Fibroblast of lung (primary cell): ENCODE data around the gene AAMP. TPM values are rescaled to one million over a fixed set of nuclear protein-coding genes. Genes with fewer than 3 reads are reported as not detected.

Experiments used
- DNase-seq, 2 donors: peaks; one replicate each; pipeline versions ENCODE4 v3.0.0 to v3.0.0-alpha.2; 2010; ENCODE audit warnings: low read depth in 2 of 2
- H2AFZ ChIP-seq: 2 replicates; pipeline ENCODE4 v1.5.1; 2012; ENCODE audit warnings: low read length, control low read depth, inconsistent platforms
- H3K27ac ChIP-seq: 2 replicates; pipeline ENCODE4 v1.5.1; 2011; ENCODE audit warnings: low read length, control low read depth; ENCODE audit not compliant: insufficient read depth
- H3K27me3 ChIP-seq: 2 replicates; pipeline ENCODE4 v1.5.1; 2011; ENCODE audit warnings: mild to moderate bottlenecking, low read length; ENCODE audit not compliant: control insufficient read depth, insufficient read depth
- H3K36me3 ChIP-seq: 2 replicates; pipeline ENCODE4 v1.5.1; 2011; ENCODE audit warnings: low read length; ENCODE audit not compliant: control insufficient read depth, insufficient read depth
- H3K4me1 ChIP-seq: 2 replicates; pipeline ENCODE4 v1.5.1; 2011; ENCODE audit warnings: low read length; ENCODE audit not compliant: control insufficient read depth, insufficient read depth; ENCODE audit errors: extremely low read depth
- H3K4me2 ChIP-seq: 2 replicates; pipeline ENCODE4 v1.5.1; 2011; ENCODE audit warnings: low read length, control low read depth; ENCODE audit not compliant: insufficient read depth; ENCODE audit errors: extremely low read depth
- H3K4me3 ChIP-seq, 4 experiments: fragments of 200-600 bp in 1 of 4; sonication (generic) in 1 of 4; replicated peaks in 1 of 4; 2 replicates each; pipeline ENCODE4 v1.5.1; 2011 to 2016; ENCODE audit warnings: low read length in 4 of 4, low read depth in 3 of 4, mild to moderate bottlenecking in 3 of 4, control low read depth in 2 of 4, inconsistent platforms in 1 of 4, mixed read lengths in 1 of 4; ENCODE audit not compliant: insufficient read depth in 1 of 4; ENCODE audit errors: control extremely low read depth in 1 of 4
- H3K79me2 ChIP-seq: 2 replicates; pipeline ENCODE4 v1.5.1; 2012; ENCODE audit warnings: mild to moderate bottlenecking, low read length, inconsistent platforms; ENCODE audit not compliant: control insufficient read depth, insufficient read depth
- H3K9ac ChIP-seq: 2 replicates; pipeline ENCODE4 v1.5.1; 2011; ENCODE audit warnings: mild to moderate bottlenecking, low read length, control low read depth; ENCODE audit not compliant: insufficient read depth
- H3K9me3 ChIP-seq: 2 replicates; pipeline ENCODE4 v1.5.1; 2012; ENCODE audit warnings: low read depth, low read length; ENCODE audit not compliant: control insufficient read depth, insufficient read depth
- H4K20me1 ChIP-seq: 2 replicates; pipeline ENCODE4 v1.5.1; 2011; ENCODE audit warnings: low read length; ENCODE audit not compliant: control insufficient read depth, insufficient read depth; ENCODE audit errors: extremely low read depth
- CTCF ChIP-seq, 2 donors: IDR thresholded peaks in 1 of 2; conservative IDR thresholded peaks in 1 of 2; 1 replicate in 1 of 2; 2 replicates in 1 of 2; pipeline ENCODE4 v1.5.1; 2011 to 2012; ENCODE audit warnings: low read length in 2 of 2, control low read depth in 1 of 2, inconsistent platforms in 1 of 2, low read depth in 1 of 2, mild to moderate bottlenecking in 1 of 2
- EZH2 ChIP-seq: IDR thresholded peaks from 2 replicates; pipeline ENCODE4 v1.5.1; 2012; ENCODE audit warnings: low read length, control low read depth, mild to moderate bottlenecking; ENCODE audit errors: missing control alignments
- polyA plus RNA-seq, 2 donors: library from polyadenylated mRNA; depleted of rRNA in 1 of 2; stranded (reverse) in 1 of 2; unstranded in 1 of 2; fragments of >200 nt; gene quantifications; 2 replicates each; pipeline ENCODE4 v1.2.1, GENCODE V29; 2011 to 2012; ENCODE audit warnings: missing spikeins in 1 of 2
- total RNA-seq: library from RNA; depleted of rRNA; stranded (reverse); fragments of >200 nt; gene quantifications from 2 replicates; pipeline ENCODE4 v1.2.1, GENCODE V29; 2014

AAMP gene
- total and polyA plus RNA-seq, 2 donors (not counting 1 experiment from before 2014, with no cell fraction given) = 53.1 to 110 TPM

GRCh38 chr2:218271865-218272530 is 2.1 kb upstream of the AAMP start:
- no peak overlapping the region for H3K27ac ChIP-seq
- H3K9ac ChIP-seq = no peak overlapping the region
- H3K27me3 ChIP-seq = no peaks in the 10 kb centered on the region
- H3K4me2 ChIP-seq = peak overlapping the region; percentile 97
- H3K79me2 ChIP-seq = peaks cover 16% of the 10 kb centered on the region
- no peaks in the 10 kb centered on the region for H4K20me1 ChIP-seq
- peaks cover 11% of the 10 kb centered on the region for H3K4me1 ChIP-seq
- H3K9me3 ChIP-seq = no peaks in the 10 kb centered on the region
- peaks cover 23% of the 10 kb centered on the region for H3K36me3 ChIP-seq
- H3K4me3 ChIP-seq = peak overlapping the region in 1 of 4 experiments; percentile 88
- no peak overlapping the region for H2AFZ ChIP-seq
- DNase-seq = no peak
- TF ChIP-seq CTCF (conservative IDR thresholded peaks at IDR 0.05 in 1 of 2, IDR thresholded peaks at IDR 0.05 in 1 of 2; ENCODE audit: low read depth in 1 of 2, low read length in 2 of 2) = no peak
- no peak for TF ChIP-seq EZH2

- no peak for DNase-seq
- Histone ChIP-seq H3K36me3 (peaks cover 19% of the 10 kb centered on the region), H3K9ac (no peak overlapping the region), H4K20me1 (no peaks in the 10 kb centered on the region), H3K4me1 (peaks cover 11% of the 10 kb centered on the region), H3K27ac (peak overlapping the region; percentile 30), H3K27me3 (no peaks in the 10 kb centered on the region), H2AFZ (no peak overlapping the region), H3K9me3 (no peaks in the 10 kb centered on the region), H3K79me2 (peaks cover 16% of the 10 kb centered on the region), H3K4me3 (peak overlapping the region; percentile 78 to 96 (median 87)), H3K4me2 (peak overlapping the region; percentile 97)
- TF ChIP-seq EZH2 = no peak
- TF ChIP-seq CTCF (conservative IDR thresholded peaks at IDR 0.05 in 1 of 2, IDR thresholded peaks at IDR 0.05 in 1 of 2; ENCODE audit: low read depth in 1 of 2, low read length in 2 of 2) = no peak
Observed at GRCh38 chr2:218271487-218271797, 1.5 kb upstream of the AAMP start.

GRCh38 chr2:218270721-218271486 is 967 bp upstream of the AAMP start:
- no peak for DNase-seq
- peaks cover 15% of the 10 kb centered on the region for H3K36me3 ChIP-seq
- TF ChIP-seq CTCF (conservative IDR thresholded peaks at IDR 0.05 in 1 of 2, IDR thresholded peaks at IDR 0.05 in 1 of 2; ENCODE audit: low read depth in 1 of 2, low read length in 2 of 2) (no peak), EZH2 (no peak)

More at GRCh38 chr2:218270721-218271486, 967 bp upstream of the AAMP start:
- Histone ChIP-seq H3K4me1 (peaks cover 11% of the 10 kb centered on the region), H3K9ac (peak overlapping the region; percentile 39), H2AFZ (peak overlapping the region; percentile 15), H3K27me3 (no peaks in the 10 kb centered on the region), H3K9me3 (no peaks in the 10 kb centered on the region), H3K4me3 (peak overlapping the region; percentile 78 to 96 (median 87)), H3K4me2 (peak overlapping the region; percentile 97), H3K79me2 (peaks cover 16% of the 10 kb centered on the region), H3K27ac (peak overlapping the region; percentile 30), H4K20me1 (no peaks in the 10 kb centered on the region)
